Thyroid gland (tissue), 4 donors: ENCODE measurements around the gene LAMB1.

Experiments used
- POLR2A ChIP-seq, 2 donors: fragments of 450-650 bp; IDR thresholded peaks; one replicate each; pipeline ENCODE4 v1.6.1; 2017; ENCODE audit warnings: antibody characterized with exemption in 2 of 2, mild to moderate bottlenecking in 2 of 2, moderate library complexity in 1 of 2
- TF ChIP-seq, protein P1 (sequence below), 6 experiments: fragments of 200-600 bp in 3 of 6; fragments of 450-650 bp in 3 of 6; sonication (generic) in 3 of 6; IDR thresholded peaks; one replicate each; pipeline ENCODE4 v1.5.1; 2016 to 2019; ENCODE audit warnings: antibody characterized with exemption in 6 of 6, mild to moderate bottlenecking in 2 of 6, inconsistent platforms in 1 of 6, moderate library complexity in 1 of 6

DNA sequence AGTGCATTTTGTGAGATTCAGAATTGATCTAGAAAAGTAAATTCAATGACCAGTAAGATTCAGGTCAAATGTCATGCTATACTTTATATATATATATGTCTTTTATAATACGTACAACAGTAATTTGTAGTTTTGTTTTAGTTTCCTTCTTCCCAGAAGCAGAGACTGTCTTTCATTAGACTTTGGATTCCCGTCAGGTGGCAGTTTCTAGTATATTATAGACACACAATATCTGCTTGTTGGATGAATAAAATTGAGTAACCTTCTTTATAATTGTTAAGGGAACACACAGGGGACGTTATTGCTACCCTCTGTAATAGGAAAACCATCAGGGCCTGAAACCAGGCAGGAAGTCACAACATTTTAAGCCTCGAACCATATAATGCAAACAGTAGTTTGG, 5.3 kb upstream of the LAMB1 start:
- TF ChIP-seq, protein P1, sequence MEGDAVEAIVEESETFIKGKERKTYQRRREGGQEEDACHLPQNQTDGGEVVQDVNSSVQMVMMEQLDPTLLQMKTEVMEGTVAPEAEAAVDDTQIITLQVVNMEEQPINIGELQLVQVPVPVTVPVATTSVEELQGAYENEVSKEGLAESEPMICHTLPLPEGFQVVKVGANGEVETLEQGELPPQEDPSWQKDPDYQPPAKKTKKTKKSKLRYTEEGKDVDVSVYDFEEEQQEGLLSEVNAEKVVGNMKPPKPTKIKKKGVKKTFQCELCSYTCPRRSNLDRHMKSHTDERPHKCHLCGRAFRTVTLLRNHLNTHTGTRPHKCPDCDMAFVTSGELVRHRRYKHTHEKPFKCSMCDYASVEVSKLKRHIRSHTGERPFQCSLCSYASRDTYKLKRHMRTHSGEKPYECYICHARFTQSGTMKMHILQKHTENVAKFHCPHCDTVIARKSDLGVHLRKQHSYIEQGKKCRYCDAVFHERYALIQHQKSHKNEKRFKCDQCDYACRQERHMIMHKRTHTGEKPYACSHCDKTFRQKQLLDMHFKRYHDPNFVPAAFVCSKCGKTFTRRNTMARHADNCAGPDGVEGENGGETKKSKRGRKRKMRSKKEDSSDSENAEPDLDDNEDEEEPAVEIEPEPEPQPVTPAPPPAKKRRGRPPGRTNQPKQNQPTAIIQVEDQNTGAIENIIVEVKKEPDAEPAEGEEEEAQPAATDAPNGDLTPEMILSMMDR (IDR thresholded peaks at IDR 0.05), result no peak
- no peak for TF ChIP-seq POLR2A (IDR thresholded peaks at IDR 0.05)
